GM12878 (cell line): ENCODE data around the gene MACROD2. TPM values are rescaled to one million over a fixed set of nuclear protein-coding genes. Genes with fewer than 3 reads are reported as not detected.
"Not testable (repeated sequence)": the region's sequence is repeated elsewhere in the genome, so short reads cannot be mapped to it uniquely, and the experiment has no call there.

Experiments used
- ATAC-seq: fragments of 200-7000 bp; cut with Tn5 transposase; 3 replicates; pipeline ENCODE4 v1.9.1; 2020; ENCODE audit warnings: mild to moderate bottlenecking, moderate library complexity
- BruUV-seq: library from RNA; stranded (reverse); fragments of 400-500 nt; replicated peaks from 2 replicates; lab custom pipeline; 2021; lab: Mats Ljungman, UMichigan
- CTCF ChIA-PET: fragments of 300-600 bp; sonication (Branson Sonifier 250); formaldehyde crosslinking; extraction: SDS; loops from one replicate; lab custom pipeline; 2021; ENCODE audit warnings: inconsistent platforms; lab: Yijun Ruan, JAX
- POLR2A ChIA-PET: fragments of 350-600 bp; formaldehyde crosslinking; extraction: SDS; loops from one replicate; lab custom pipeline; 2021; ENCODE audit warnings: inconsistent platforms; lab: Charles Lee
- RAD21 ChIA-PET: fragments of 300-600 bp; sonication (Branson Sonifier 250); formaldehyde crosslinking; loops from one replicate; lab custom pipeline; 2023; ENCODE audit warnings: antibody characterized with exemption; ENCODE audit not compliant: unreplicated experiment; lab: Charles Lee
- SMC1A ChIA-PET: fragments of 300-600 bp; sonication (Branson Sonifier 250); formaldehyde crosslinking; loops from one replicate; lab custom pipeline; 2023; ENCODE audit not compliant: unreplicated experiment, uncharacterized antibody; lab: Charles Lee
- DNase-seq: peaks from one replicate; pipeline ENCODE4 v3.0.0-alpha.2; 2011; ENCODE audit warnings: low read depth, low spot score
- FAIRE-seq: peaks from 3 replicates; lab custom pipeline; 2011; peaks lifted over from hg19 to GRCh38; lab: Jason Lieb, UNC
- H2AFZ ChIP-seq: 2 replicates; pipeline ENCODE4 v1.6.0; 2011; ENCODE audit warnings: low read depth, low read length, control low read depth; ENCODE audit not compliant: control insufficient read depth
- H3K27ac ChIP-seq: 2 replicates; pipeline ENCODE4 v1.5.1; 2011; ENCODE audit warnings: control low read depth; ENCODE audit not compliant: control insufficient read depth, insufficient read depth
- H3K27me3 ChIP-seq, 2 experiments: replicated peaks in 1 of 2; 2 replicates each; pipeline versions ENCODE4 v1.6.0 to v1.6.1; 2011; ENCODE audit warnings: low read length in 1 of 2; ENCODE audit not compliant: control insufficient read depth in 2 of 2, insufficient read depth in 2 of 2
- H3K36me3 ChIP-seq, 2 experiments: 2 replicates each; pipeline ENCODE4 v1.5.1; 2011; ENCODE audit warnings: low read length in 1 of 2; ENCODE audit not compliant: control insufficient read depth in 2 of 2, insufficient read depth in 2 of 2
- H3K4me1 ChIP-seq: 2 replicates; pipeline ENCODE4 v1.6.1; 2011; ENCODE audit warnings: mild to moderate bottlenecking, low read length, moderate library complexity, mixed read lengths; ENCODE audit not compliant: control insufficient read depth, insufficient read depth
- H3K4me2 ChIP-seq: 2 replicates; pipeline ENCODE4 v1.6.0; 2011; ENCODE audit warnings: control low read depth; ENCODE audit not compliant: control insufficient read depth, insufficient read depth
- H3K4me3 ChIP-seq: fragments of 200-600 bp; sonication (generic); 2 replicates; pipeline ENCODE4 v1.5.1; 2016
- H3K79me2 ChIP-seq: 2 replicates; pipeline ENCODE4 v1.6.0; 2011; ENCODE audit warnings: low read length; ENCODE audit not compliant: control insufficient read depth, insufficient read depth
- H3K9ac ChIP-seq: 2 replicates; pipeline ENCODE4 v1.8.0; 2011; ENCODE audit warnings: low read length, control low read depth, mixed read lengths; ENCODE audit not compliant: control insufficient read depth, insufficient read depth
- H3K9me3 ChIP-seq: replicated peaks from 3 replicates; pipeline ENCODE4 v1.5.1; 2011; ENCODE audit warnings: mild to moderate bottlenecking, low read length; ENCODE audit not compliant: control insufficient read depth, insufficient read depth
- H4K20me1 ChIP-seq: 2 replicates; pipeline ENCODE4 v1.6.0; 2011; ENCODE audit not compliant: control insufficient read depth, insufficient read depth
- WGBS: methylation state at CpG from one replicate; pipeline ENCODE4 v1.1.6; 2016; ENCODE audit warnings: low lambda C conversion rate; ENCODE audit not compliant: insufficient replicate concordance, insufficient coverage; ENCODE audit errors: missing lambda C conversion rate; 5-methylcytosine and 5-hydroxymethylcytosine counted together
- in situ Hi-C: fragments of 300-500 bp; cut with MboI; formaldehyde crosslinking; loops from 9 replicates; pipeline ENCODE4 v1.14.3; 2018; ENCODE audit warnings: mixed read lengths
- intact Hi-C: fragments of 100-400 bp; cut with micrococcal nuclease; formaldehyde crosslinking; loops from one replicate; pipeline ENCODE4 v1.14.2; 2022; ENCODE audit not compliant: unreplicated experiment
- polyA plus RNA-seq, 11 experiments: library from polyadenylated mRNA; depleted of rRNA in 4 of 11; unstranded in 6 of 11; stranded (reverse) in 5 of 11; fragments of >200 nt; fragmentation: Nextera tagmentation in 4 of 11; fragmentation: Illumina TruSeq in 1 of 11; extraction: Ambion mirVana in 4 of 11; extraction: Trizol in 1 of 11; gene quantifications; 1 replicate in 1 of 11; 2 replicates in 10 of 11; pipeline versions ENCODE4 v1.2.1 to v1.2.3, GENCODE V29; 2011 to 2016; ENCODE audit warnings: inconsistent platforms in 2 of 11, missing spikeins in 2 of 11, low read depth in 1 of 11
- total RNA-seq, 4 experiments: library from RNA; depleted of rRNA in 3 of 4; stranded (reverse); fragments of >200 nt in 3 of 4; fragmentation: Illumina TruSeq in 1 of 4; extraction: Trizol in 1 of 4; gene quantifications; 2 replicates each; pipeline versions ENCODE4 v1.2.1 to v1.2.3, GENCODE V29; 2013 to 2021

The MACROD2 gene
- total and polyA plus RNA-seq, 10 of the 15 experiments (the other 5 are each of a cell fraction or from before 2014, with no cell fraction given): 1.1 to 21.5 (median 2.2) TPM

DNA sequence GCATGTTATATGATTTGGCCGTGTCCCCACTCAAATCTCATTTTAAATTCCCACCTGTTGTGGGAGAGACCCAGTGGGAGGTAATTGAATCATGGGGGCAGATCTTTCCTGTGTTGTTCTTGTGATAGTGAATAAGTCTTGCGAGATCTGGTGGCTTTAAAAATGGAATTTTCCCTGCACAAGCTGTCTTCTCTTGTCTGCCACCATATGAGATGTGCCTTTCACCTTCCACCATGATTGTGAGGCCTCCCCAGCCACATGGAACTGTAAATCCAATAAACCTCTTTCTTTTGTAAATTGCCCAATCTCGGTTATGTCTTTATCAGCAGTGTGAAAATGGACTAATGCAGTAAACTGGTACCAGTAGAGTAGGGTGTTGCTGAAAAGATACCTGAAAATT lies 986.2 kb downstream of the MACROD2 start:
- DNase-seq, H3K4me1 ChIP-seq, H2AFZ ChIP-seq, H3K9ac ChIP-seq, ATAC-seq, CTCF ChIA-PET, H3K4me3 ChIP-seq, BruUV-seq, H3K27ac ChIP-seq, H3K27me3 ChIP-seq, SMC1A ChIA-PET, in situ Hi-C loops, H3K36me3 ChIP-seq, H4K20me1 ChIP-seq, H3K4me2 ChIP-seq, RAD21 ChIA-PET, FAIRE-seq, H3K79me2 ChIP-seq, H3K9me3 ChIP-seq, intact Hi-C loops: not testable (repeated sequence)
- 2% methylated on average over 3 of the region's 3 CpGs for WGBS
- POLR2A ChIA-PET: interaction anchor here (0.6 kb wide), 1 partner anchor 247 kb away, joined by 3 read pairs; no protein-coding TSS in a partner anchor

GRCh38 chr20:14982324-14982723 lies 987.0 kb downstream of the MACROD2 start:
- CTCF ChIA-PET, FAIRE-seq, H3K4me1 ChIP-seq, BruUV-seq, H4K20me1 ChIP-seq, intact Hi-C loops, in situ Hi-C loops, H3K9me3 ChIP-seq, H2AFZ ChIP-seq, H3K79me2 ChIP-seq, SMC1A ChIA-PET, ATAC-seq, H3K4me3 ChIP-seq, H3K27me3 ChIP-seq, DNase-seq, POLR2A ChIA-PET, H3K4me2 ChIP-seq, H3K9ac ChIP-seq, RAD21 ChIA-PET, H3K27ac ChIP-seq, H3K36me3 ChIP-seq: not testable (repeated sequence)
- WGBS: 0% methylated on average over 1 of the region's 1 CpG
